Measurements from ENCODE around the gene FMNL1. TPM values are rescaled to one million over a fixed set of nuclear protein-coding genes. Genes with fewer than 3 reads are reported as not detected.

Gene FMNL1
- polyA plus RNA-seq, 1 experiment, result 1.1 TPM

GRCh38 chr17:45222289-45222995 lies 757 bp downstream of the FMNL1 start:
- TF ChIP-seq CTCF (IDR thresholded peaks at IDR 0.05; ENCODE audit: low read depth, low read length), result no peak
- Histone ChIP-seq H3K27me3 (ENCODE audit: control insufficient read depth, insufficient read depth, low read length) (peaks cover 24% of the 10 kb centered on the region), H3K27ac (ENCODE audit: low read depth, low read length) (no peak overlapping the region), H3K9me3 (ENCODE audit: control insufficient read depth, insufficient read depth, low read length) (no peaks in the 10 kb centered on the region; the same call in 1 of the 2 replicates), H3K4me3 (ENCODE audit: low read depth, low read length) (peak overlapping the region; percentile 59)
- DNase-seq (ENCODE audit: low read depth, low spot score), result no peak
- ChIA-PET CTCF (interaction anchor here (0.6 to 1.0 kb wide), 3 partner anchors 73 to 172 kb away, joined by 3 read pairs; partner anchors contain the start of gene MAP3K14), POLR2A (interaction anchor here (0.6 to 0.8 kb wide), 2 partner anchors 30 to 74 kb away, joined by 3 to 4 read pairs; partner anchors contain the start of gene HEXIM1)

GRCh38 chr17:45222996-45223538 lies 1.4 kb downstream of the FMNL1 start:
- Histone ChIP-seq H3K27me3 (ENCODE audit: control insufficient read depth, insufficient read depth, low read length) (peaks cover 24% of the 10 kb centered on the region), H3K9me3 (ENCODE audit: control insufficient read depth, insufficient read depth, low read length) (no peaks in the 10 kb centered on the region; the same call in 1 of the 2 replicates), H3K4me3 (ENCODE audit: low read depth, low read length) (0 out of 2 replicates have a peak overlapping the region, but pooled peaks have one; percentile 2), H3K27ac (ENCODE audit: low read depth, low read length) (no peak overlapping the region)
- no peak for DNase-seq (ENCODE audit: low read depth, low spot score)
- TF ChIP-seq CTCF (IDR thresholded peaks at IDR 0.05; ENCODE audit: low read depth, low read length), result no peak
- ChIA-PET CTCF (interaction anchor here (0.9 to 1.0 kb wide), 2 partner anchors 94 to 172 kb away, joined by 3 read pairs; partner anchors contain the start of gene MAP3K14), POLR2A (interaction anchor here (0.6 to 0.8 kb wide), 2 partner anchors 40 to 75 kb away, joined by 3 to 4 read pairs; partner anchors contain the start of gene HEXIM1)

GRCh38 chr17:45223539-45224528 lies 2.1 kb downstream of the FMNL1 start:
- CTCF ChIA-PET, result interaction anchor here (1.0 kb wide), 1 partner anchor 93 kb away, joined by 3 read pairs; the partner anchor contains the start of gene MAP3K14
- no peaks in the 10 kb centered on the region; the same call in 1 of the 2 replicates for H3K9me3 ChIP-seq (ENCODE audit: control insufficient read depth, insufficient read depth, low read length)
- DNase-seq (ENCODE audit: low read depth, low spot score), result no peak
- H3K27ac ChIP-seq (ENCODE audit: low read depth, low read length), result no peak overlapping the region
- no peak overlapping the region for H3K4me3 ChIP-seq (ENCODE audit: low read depth, low read length)
- POLR2A ChIA-PET, result interaction anchor here (0.6 kb wide), 1 partner anchor 39 kb away, joined by 3 read pairs; no protein-coding TSS in a partner anchor
- TF ChIP-seq CTCF (IDR thresholded peaks at IDR 0.05; ENCODE audit: low read depth, low read length), result no peak
- H3K27me3 ChIP-seq (ENCODE audit: control insufficient read depth, insufficient read depth, low read length), result peaks cover 24% of the 10 kb centered on the region

- TF ChIP-seq CTCF (IDR thresholded peaks at IDR 0.05; ENCODE audit: low read depth, low read length), result no peak
- no peaks in the 10 kb centered on the region; the same call in 1 of the 2 replicates for H3K9me3 ChIP-seq (ENCODE audit: control insufficient read depth, insufficient read depth, low read length)
- no peak overlapping the region for H3K27ac ChIP-seq (ENCODE audit: low read depth, low read length)
- CTCF ChIA-PET, result no interaction called here
- peaks cover 24% of the 10 kb centered on the region for H3K27me3 ChIP-seq (ENCODE audit: control insufficient read depth, insufficient read depth, low read length)
- H3K4me3 ChIP-seq (ENCODE audit: low read depth, low read length), result no peak overlapping the region
- POLR2A ChIA-PET, result no interaction called here
- DNase-seq (ENCODE audit: low read depth, low spot score), result no peak
Measured at GRCh38 chr17:45224671-45225050, 3.0 kb downstream of the FMNL1 start.

All from AG04450 (cell line).